RPMI7951 (cell line): ENCODE data around the gene PP2D1. TPM values are rescaled to one million over a fixed set of nuclear protein-coding genes. Genes with fewer than 3 reads are reported as not detected.

Source experiments
- total RNA-seq: library from RNA; depleted of rRNA; stranded (reverse); fragments of >200 nt; shearing (Covaris generic); gene quantifications from 2 replicates; pipeline ENCODE4 v1.2.3, GENCODE V29; 2014; rRNA removed

Gene PP2D1
- total RNA-seq, 1 experiment from 2014 or later, result not detected

Other genes starting within 250 kb of the PP2D1 start
- 1.1 and 1.6 TPM in 2 replicates for gene EFHB, start 78.0 kb downstream of the PP2D1 start, total RNA-seq
- gene RAB5A, start 65.2 kb downstream of the PP2D1 start, total RNA-seq, result 85.1 and 111 TPM in 2 replicates
- 11.3 and 13.1 TPM in 2 replicates for gene KAT2B, start 28.2 kb upstream of the PP2D1 start, total RNA-seq
- 26.0 and 33.8 TPM in 2 replicates for gene SGO1, start 173.9 kb upstream of the PP2D1 start, total RNA-seq